ENCODE results near the gene TMIE.

Gene TMIE

GRCh38 chr3:46708401-46709156, 7.4 kb downstream of the TMIE start:
- no peak for DNase-seq (ENCODE audit: low spot score)

- DNase-seq (ENCODE audit: low spot score) = no peak
These were observed 8.0 kb downstream of the TMIE start for GRCh38 chr3:46709157-46709654.

GRCh38 chr3:46709721-46710120, 8.5 kb downstream of the TMIE start:
- no peak for DNase-seq (ENCODE audit: low spot score)

DNA sequence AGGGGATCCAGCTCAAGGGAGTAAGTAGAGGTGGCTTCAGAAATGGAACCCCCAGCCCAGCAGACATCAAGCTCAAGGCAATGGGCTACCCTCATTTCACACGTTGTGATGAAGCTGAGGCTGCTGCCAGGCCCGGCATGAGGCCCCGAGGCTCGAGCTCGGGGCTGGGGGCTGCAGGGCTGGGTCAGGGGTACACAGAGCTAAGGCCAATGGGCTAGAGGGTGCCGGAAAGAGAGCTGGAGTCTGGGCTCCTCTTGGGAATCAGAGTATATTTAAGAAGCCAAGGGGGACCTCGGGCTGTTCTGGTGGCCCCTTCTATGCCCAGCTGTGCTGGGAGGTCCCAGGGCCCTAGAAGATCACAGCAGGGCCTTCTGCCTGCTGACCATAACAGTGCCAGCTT, 9.0 kb downstream of the TMIE start:
- no peak for DNase-seq (ENCODE audit: low spot score)

- DNase-seq (ENCODE audit: low spot score) = no peak
These were observed 9.6 kb downstream of the TMIE start for GRCh38 chr3:46710671-46711295.

GRCh38 chr3:46711305-46711704, 10.1 kb downstream of the TMIE start:
- no peak for DNase-seq (ENCODE audit: low spot score)

- no peak for DNase-seq (ENCODE audit: low spot score)
These were observed 10.6 kb downstream of the TMIE start for GRCh38 chr3:46711760-46712159.

DNA sequence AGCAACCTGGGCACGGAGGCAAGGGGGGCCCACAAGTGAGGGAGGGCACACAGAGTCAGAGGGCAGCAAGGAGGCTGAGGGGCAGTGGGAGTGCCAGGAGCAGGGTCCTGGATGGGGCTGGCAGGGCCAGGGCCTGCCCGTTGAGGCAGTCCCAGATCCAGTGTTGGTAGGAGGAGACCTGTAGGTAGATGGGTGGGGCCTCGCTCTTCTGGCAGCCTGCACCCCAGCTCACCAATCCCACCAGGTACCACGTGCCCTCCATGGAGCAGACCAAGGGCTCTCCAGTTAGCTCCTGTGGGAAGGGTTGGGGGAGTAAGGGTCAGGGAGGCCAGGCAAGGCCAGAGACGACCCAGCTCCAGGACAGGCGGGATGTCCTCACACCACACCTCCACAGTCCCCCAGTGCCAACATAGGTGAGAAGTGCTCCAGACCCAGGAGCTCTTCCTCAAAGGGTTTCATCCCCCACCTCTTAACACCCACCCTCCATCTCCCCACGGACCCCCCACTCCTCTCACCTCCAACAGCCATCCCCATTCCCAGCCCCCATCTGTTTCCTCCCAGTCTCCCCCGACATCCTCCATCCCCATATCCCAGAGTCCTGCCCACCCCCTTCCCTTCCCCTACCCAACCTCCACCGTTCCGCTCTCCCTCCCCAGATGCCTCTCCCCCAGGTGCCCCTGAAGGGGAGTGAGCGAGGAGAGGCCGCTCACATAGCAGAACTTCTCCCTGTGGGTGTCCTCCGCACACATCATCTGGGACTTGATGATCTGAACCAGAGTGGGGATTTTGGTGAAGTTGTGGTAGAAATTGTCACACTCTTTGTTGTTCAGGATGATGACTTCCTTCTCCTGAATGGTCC, 11.2 kb downstream of the TMIE start:
- DNase-seq (ENCODE audit: low spot score) = no peak

- DNase-seq (ENCODE audit: low spot score) = no peak
These were observed 12.1 kb downstream of the TMIE start for GRCh38 chr3:46713050-46713897.

DNA sequence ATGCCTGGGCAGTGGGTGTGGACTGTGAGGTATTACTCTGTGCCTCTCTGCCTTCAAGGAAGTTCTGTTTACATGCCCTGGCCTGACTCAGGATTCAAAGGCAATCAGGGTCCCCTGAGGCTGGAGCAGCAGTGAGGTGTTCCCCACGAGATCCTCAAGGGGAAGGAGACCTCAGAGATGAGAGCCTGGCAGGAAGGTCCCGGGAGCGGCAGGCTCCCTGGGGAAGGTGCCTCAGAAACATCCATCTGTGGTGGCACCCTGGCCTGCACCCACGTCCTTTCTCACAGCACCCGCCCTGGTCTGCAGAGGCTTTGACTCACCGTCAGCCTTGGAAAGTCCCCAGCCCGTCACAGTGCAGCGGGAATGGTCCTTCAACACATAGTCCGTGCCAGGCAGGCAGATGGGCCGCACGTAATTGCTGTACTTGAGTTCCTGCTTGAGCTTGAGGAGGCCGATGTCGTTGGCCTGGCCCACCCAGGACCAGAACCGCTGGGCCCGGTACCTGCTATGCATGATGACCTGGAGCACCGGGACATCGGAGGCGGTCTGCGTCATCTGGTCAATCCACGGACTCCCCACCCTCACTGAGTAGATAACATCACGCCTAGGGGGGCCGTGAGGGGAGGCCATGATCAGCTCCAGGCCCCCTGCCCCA, 12.8 kb downstream of the TMIE start:
- DNase-seq (ENCODE audit: low spot score) = no peak

DNA sequence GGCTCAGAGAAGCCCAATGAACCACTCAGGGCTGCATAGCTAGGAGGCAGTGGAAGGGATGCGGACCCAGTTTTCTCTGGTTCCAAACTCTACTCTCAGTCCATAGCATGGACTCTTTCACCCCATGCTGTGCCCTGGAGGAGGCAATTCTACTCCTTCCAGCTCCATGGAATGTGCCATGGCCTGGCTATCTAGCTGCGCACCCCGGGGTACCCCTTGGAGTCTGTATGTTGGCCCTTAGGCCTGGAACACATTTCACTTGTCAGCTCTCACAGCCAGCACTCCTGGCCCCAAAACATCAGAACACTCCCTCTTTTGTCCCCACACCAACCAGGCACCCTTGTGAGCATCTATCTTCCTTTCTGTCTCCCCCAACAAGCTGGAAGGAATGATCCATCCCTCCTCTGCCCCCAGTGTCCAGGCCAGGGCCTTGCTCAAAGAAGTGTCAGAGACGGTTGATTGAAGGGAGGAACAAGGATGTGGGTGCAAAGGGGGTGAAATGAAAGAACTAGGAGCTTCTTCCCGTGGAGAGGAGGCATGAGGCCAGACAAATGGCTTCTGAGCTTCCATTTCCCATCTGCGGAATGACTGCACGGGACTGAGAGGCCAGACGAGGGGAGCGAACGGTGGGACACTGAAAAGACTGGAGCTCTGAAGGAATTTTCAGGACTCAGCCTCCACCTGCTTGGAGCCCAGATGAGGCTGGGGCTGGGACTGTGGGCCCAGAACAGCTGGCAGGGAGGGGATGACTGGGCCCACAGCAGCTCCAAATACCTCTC, 13.7 kb downstream of the TMIE start:
- DNase-seq (ENCODE audit: low spot score) = no peak

- DNase-seq (ENCODE audit: low spot score) = no peak
These were observed 14.4 kb downstream of the TMIE start for GRCh38 chr3:46715507-46716175.

- no peak for DNase-seq (ENCODE audit: low spot score)
These were observed 15.6 kb downstream of the TMIE start for GRCh38 chr3:46716461-46717441.

GRCh38 chr3:46717447-46718231, 16.4 kb downstream of the TMIE start, which contains the start of gene PRSS50:
TSS of gene PRSS50 (minus strand) at chr3:46717869. CDS start at chr3:46717824, 45 bp downstream.
- DNase-seq (ENCODE audit: low spot score) = no peak

GRCh38 chr3:46719044-46719565, 17.9 kb downstream of the TMIE start:
- DNase-seq (ENCODE audit: low spot score) = no peak

- DNase-seq (ENCODE audit: low spot score) = no peak
These were observed 18.6 kb downstream of the TMIE start for GRCh38 chr3:46719735-46720271.

DNA sequence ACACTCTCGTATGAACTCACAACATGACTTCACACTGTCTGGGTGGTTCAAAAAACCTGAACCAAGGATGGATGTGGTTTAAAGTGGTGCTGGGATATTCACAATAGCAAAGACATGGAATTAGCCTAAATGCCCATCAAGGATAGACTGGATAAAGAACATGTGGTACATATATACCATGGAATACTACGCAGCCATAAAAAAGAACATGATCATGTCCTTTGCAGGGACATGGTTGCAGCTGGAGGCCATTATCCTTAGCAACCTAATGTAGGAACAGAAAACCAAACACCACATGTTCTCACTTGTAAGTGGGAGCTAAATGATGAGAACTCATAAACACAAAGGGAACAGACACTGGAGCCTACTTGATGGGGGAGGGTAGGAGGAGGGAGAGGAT, 19.8 kb downstream of the TMIE start:
- no peak for DNase-seq (ENCODE audit: low spot score)

All from SK-N-DZ (cell line).